Mucosa of descending colon (tissue), 3 donors: ENCODE results near the gene RPP30. TPM values are rescaled to one million over a fixed set of nuclear protein-coding genes. Genes with fewer than 3 reads are reported as not detected.

Source experiments
- ATAC-seq: fragments of 200-7000 bp; cut with Tn5 transposase; one replicate; pipeline ENCODE4 v1.9.1; 2020; ENCODE audit warnings: mild to moderate bottlenecking, moderate library complexity
- DNase-seq, 3 donors: peaks; one replicate each; pipeline ENCODE4 v3.0.0-alpha.2; 2020
- H3K36me3 ChIP-seq: fragments of 200-600 bp; one replicate; pipeline ENCODE4 v1.8.0; 2021; ENCODE audit warnings: low read depth, mild to moderate bottlenecking
- H3K4me1 ChIP-seq: fragments of 200-600 bp; one replicate; pipeline ENCODE4 v1.8.0; 2021; ENCODE audit warnings: low read depth, mild to moderate bottlenecking
- H3K4me3 ChIP-seq: fragments of 200-600 bp; one replicate; pipeline ENCODE4 v1.8.0; 2021; ENCODE audit warnings: mild to moderate bottlenecking
- H3K9me3 ChIP-seq: fragments of 200-600 bp; one replicate; pipeline ENCODE4 v1.8.0; 2021; ENCODE audit warnings: mild to moderate bottlenecking
- CTCF ChIP-seq: fragments of 200-600 bp; IDR thresholded peaks from one replicate; pipeline ENCODE4 v1.8.0; 2022; ENCODE audit warnings: antibody characterized with exemption, mild to moderate bottlenecking
- intact Hi-C, 2 donors: fragments of 100-400 bp; cut with DNase I in 1 of 2; cut with micrococcal nuclease in 1 of 2; formaldehyde crosslinking; loops; one replicate each; pipeline versions ENCODE4 v1.11.0 to v1.11.1; 2022; cut with DNase I, micrococcal nuclease
- total RNA-seq, 3 donors: library from RNA; stranded (reverse); fragmentation: NEBNext Ultra II Directional in 2 of 3; extraction: Animal tissue kit (Norgen Biotek cat#: 25700) in 2 of 3; gene quantifications; one replicate each; pipeline versions ENCODE4 v1.2.1 to v1.2.4, GENCODE V29; 2021 to 2023
- donor health status: DM: no; HTN: no; CAD: no; lungs with moderate emphysema.
- donor health status: DM: no; HTN: no; CAD: no.
- donor health status: DM: no; HTN: yes; CAD: no.

Gene RPP30
- total RNA-seq, 3 donors from 2014 or later: 20.6 to 25.1 (median 24.3) TPM

GRCh38 chr10:90944749-90945148, 73.0 kb downstream of the RPP30 start:
- intact Hi-C loops: no loop called here
- Histone ChIP-seq H3K4me3 (no peak overlapping the region), H3K4me1 (no peaks in the 10 kb centered on the region), H3K9me3 (no peaks in the 10 kb centered on the region), H3K36me3 (no peaks in the 10 kb centered on the region)
- ATAC-seq (no peak), DNase-seq (no peak)
- no peak for TF ChIP-seq CTCF

GRCh38 chr10:90945491-90946070, 73.8 kb downstream of the RPP30 start:
- ATAC-seq (no peak), DNase-seq (no peak)
- Histone ChIP-seq H3K4me1 (no peaks in the 10 kb centered on the region), H3K36me3 (no peaks in the 10 kb centered on the region), H3K4me3 (no peak overlapping the region), H3K9me3 (no peaks in the 10 kb centered on the region)
- TF ChIP-seq CTCF: no peak
- intact Hi-C loops: no loop called here

GRCh38 chr10:90947030-90947960, 75.5 kb downstream of the RPP30 start:
- no peak for ATAC-seq
- Histone ChIP-seq H3K4me3 (no peak overlapping the region), H3K36me3 (no peaks in the 10 kb centered on the region), H3K4me1 (no peaks in the 10 kb centered on the region), H3K9me3 (no peaks in the 10 kb centered on the region)
- intact Hi-C loops: no loop called here
- no peak for TF ChIP-seq CTCF
- no peak for DNase-seq

Other genes with a start within 250 kb of the RPP30 start
- under 1 TPM; 0.24 to 0.51 (median 0.46) TPM for gene HTR7, start 13.9 kb upstream of the RPP30 start, total RNA-seq
- gene ANKRD1, start 49.1 kb downstream of the RPP30 start, total RNA-seq: 1 to 10 TPM in 1 of 3 donors, under 1 TPM in 1, not detected in 1; 0.23 to 1.7 TPM